Measurements from ENCODE around the gene CYLC2. TPM values are rescaled to one million over a fixed set of nuclear protein-coding genes. Genes with fewer than 3 reads are reported as not detected.

The CYLC2 gene
- total RNA-seq, 1 donor from 2014 or later, result not detected

- no peaks in the 10 kb centered on the region for H3K9me3 Mint-ChIP-seq
- H3K27ac Mint-ChIP-seq, result no peak overlapping the region
- no peak overlapping the region for H3K4me3 Mint-ChIP-seq
- H3K4me3 ChIP-seq, result no peak overlapping the region
- H3F3A ChIP-seq (ENCODE audit: low read depth), result no peaks in the 10 kb centered on the region
- TF ChIP-seq EZH2phosphoT487 (IDR thresholded peaks at IDR 0.05) (no peak), EZH2 (IDR thresholded peaks at IDR 0.05) (no peak)
- TF ChIP-seq, protein P1, sequence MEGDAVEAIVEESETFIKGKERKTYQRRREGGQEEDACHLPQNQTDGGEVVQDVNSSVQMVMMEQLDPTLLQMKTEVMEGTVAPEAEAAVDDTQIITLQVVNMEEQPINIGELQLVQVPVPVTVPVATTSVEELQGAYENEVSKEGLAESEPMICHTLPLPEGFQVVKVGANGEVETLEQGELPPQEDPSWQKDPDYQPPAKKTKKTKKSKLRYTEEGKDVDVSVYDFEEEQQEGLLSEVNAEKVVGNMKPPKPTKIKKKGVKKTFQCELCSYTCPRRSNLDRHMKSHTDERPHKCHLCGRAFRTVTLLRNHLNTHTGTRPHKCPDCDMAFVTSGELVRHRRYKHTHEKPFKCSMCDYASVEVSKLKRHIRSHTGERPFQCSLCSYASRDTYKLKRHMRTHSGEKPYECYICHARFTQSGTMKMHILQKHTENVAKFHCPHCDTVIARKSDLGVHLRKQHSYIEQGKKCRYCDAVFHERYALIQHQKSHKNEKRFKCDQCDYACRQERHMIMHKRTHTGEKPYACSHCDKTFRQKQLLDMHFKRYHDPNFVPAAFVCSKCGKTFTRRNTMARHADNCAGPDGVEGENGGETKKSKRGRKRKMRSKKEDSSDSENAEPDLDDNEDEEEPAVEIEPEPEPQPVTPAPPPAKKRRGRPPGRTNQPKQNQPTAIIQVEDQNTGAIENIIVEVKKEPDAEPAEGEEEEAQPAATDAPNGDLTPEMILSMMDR (IDR thresholded peaks at IDR 0.05), result no peak
- no peaks in the 10 kb centered on the region for H3K27me3 ChIP-seq
- no peaks in the 10 kb centered on the region for H3K4me1 Mint-ChIP-seq
- no peak overlapping the region for H2AFZ ChIP-seq (replicated peaks)
- no peak overlapping the region for H3K9ac ChIP-seq
- no peak for DNase-seq (ENCODE audit: low spot score)
- H4K20me1 ChIP-seq (ENCODE audit: low read depth), result no peaks in the 10 kb centered on the region
- H3K27me3 Mint-ChIP-seq (ENCODE audit: insufficient read depth, low read depth), result no peaks in the 10 kb centered on the region
- no peaks in the 10 kb centered on the region for H3K79me2 ChIP-seq (ENCODE audit: low read depth)
- no peaks in the 10 kb centered on the region for H3K4me1 ChIP-seq
- H3K36me3 Mint-ChIP-seq, result no peaks in the 10 kb centered on the region
- peaks cover 7% of the 10 kb centered on the region for H3K9me3 ChIP-seq (ENCODE audit: low read depth)
- no peaks in the 10 kb centered on the region for H3K36me3 ChIP-seq
- no peak overlapping the region for H3K27ac ChIP-seq
- no peak overlapping the region for H3K4me2 ChIP-seq
Measured at GRCh38 chr9:103003689-103004088, 8.6 kb downstream of the CYLC2 start.

GRCh38 chr9:103014242-103014641 lies 19.1 kb downstream of the CYLC2 start:
- Mint-ChIP-seq H3K36me3 (no peaks in the 10 kb centered on the region), H3K27me3 (ENCODE audit: insufficient read depth, low read depth) (no peaks in the 10 kb centered on the region), H3K9me3 (no peaks in the 10 kb centered on the region), H3K4me1 (no peaks in the 10 kb centered on the region), H3K27ac (no peak overlapping the region), H3K4me3 (no peak overlapping the region)
- TF ChIP-seq, protein P1 (IDR thresholded peaks at IDR 0.05), result no peak
- TF ChIP-seq EZH2phosphoT487 (IDR thresholded peaks at IDR 0.05), result no peak
- TF ChIP-seq EZH2 (IDR thresholded peaks at IDR 0.05), result no peak
- Histone ChIP-seq H3K27me3 (no peaks in the 10 kb centered on the region), H4K20me1 (ENCODE audit: low read depth) (no peaks in the 10 kb centered on the region), H3K9ac (no peak overlapping the region), H3K4me3 (no peak overlapping the region), H3K27ac (no peak overlapping the region), H3F3A (ENCODE audit: low read depth) (peaks cover 22% of the 10 kb centered on the region), H3K4me2 (no peak overlapping the region), H3K79me2 (ENCODE audit: low read depth) (no peaks in the 10 kb centered on the region), H3K36me3 (no peaks in the 10 kb centered on the region), H3K9me3 (ENCODE audit: low read depth) (no peaks in the 10 kb centered on the region), H2AFZ (replicated peaks) (no peak overlapping the region), H3K4me1 (no peaks in the 10 kb centered on the region)
- no peak for DNase-seq (ENCODE audit: low spot score)

- Histone ChIP-seq H3K27me3 (no peaks in the 10 kb centered on the region), H3K4me2 (no peak overlapping the region), H3K9me3 (ENCODE audit: low read depth) (no peaks in the 10 kb centered on the region), H3K9ac (no peak overlapping the region), H3K4me1 (no peaks in the 10 kb centered on the region), H4K20me1 (ENCODE audit: low read depth) (no peaks in the 10 kb centered on the region), H3F3A (ENCODE audit: low read depth) (no peaks in the 10 kb centered on the region), H3K79me2 (ENCODE audit: low read depth) (no peaks in the 10 kb centered on the region), H3K4me3 (no peak overlapping the region), H2AFZ (replicated peaks) (no peak overlapping the region), H3K36me3 (no peaks in the 10 kb centered on the region), H3K27ac (no peak overlapping the region)
- TF ChIP-seq EZH2 (IDR thresholded peaks at IDR 0.05) (no peak), EZH2phosphoT487 (IDR thresholded peaks at IDR 0.05) (no peak)
- TF ChIP-seq, protein P1 (IDR thresholded peaks at IDR 0.05), result no peak
- H3K4me1 Mint-ChIP-seq, result no peaks in the 10 kb centered on the region
- DNase-seq (ENCODE audit: low spot score), result no peak
- peaks cover 2% of the 10 kb centered on the region for H3K27me3 Mint-ChIP-seq (ENCODE audit: insufficient read depth, low read depth)
- no peak overlapping the region for H3K4me3 Mint-ChIP-seq
- H3K36me3 Mint-ChIP-seq, result no peaks in the 10 kb centered on the region
- no peaks in the 10 kb centered on the region for H3K9me3 Mint-ChIP-seq
- H3K27ac Mint-ChIP-seq, result no peak overlapping the region
Measured at GRCh38 chr9:103025796-103026195, 30.7 kb downstream of the CYLC2 start.

Measured in neural progenitor cell (in vitro differentiated cells).